Measurements from ENCODE around the gene ASTN2.

ASTN2 gene

GRCh38 chr9:116935149-116935897 lies 479.5 kb downstream of the ASTN2 start:
- Histone ChIP-seq H3K36me3 (ENCODE audit: control insufficient read depth, insufficient read depth, low read length) (no peaks in the 10 kb centered on the region), H3K27me3 (replicated peaks; ENCODE audit: control insufficient read depth, insufficient read depth, low read length) (no peaks in the 10 kb centered on the region; the same call in 1 of the 2 replicates), H3K4me3 (replicated peaks; ENCODE audit: low read depth, low read length) (no peak overlapping the region)
- DNase-seq (ENCODE audit: extremely low read depth, insufficient read length), result peak; percentile 55
- TF ChIP-seq CTCF (IDR thresholded peaks at IDR 0.05; ENCODE audit: insufficient read depth, low read length, poor library complexity, severe bottlenecking), result no peak

GRCh38 chr9:116934131-116934530 lies 480.7 kb downstream of the ASTN2 start:
- Histone ChIP-seq H3K4me3 (replicated peaks; ENCODE audit: low read depth, low read length) (no peak overlapping the region), H3K36me3 (ENCODE audit: control insufficient read depth, insufficient read depth, low read length) (no peaks in the 10 kb centered on the region), H3K27me3 (replicated peaks; ENCODE audit: control insufficient read depth, insufficient read depth, low read length) (no peaks in the 10 kb centered on the region; the same call in 1 of the 2 replicates)
- DNase-seq (ENCODE audit: extremely low read depth, insufficient read length), result no peak
- no peak for TF ChIP-seq CTCF (IDR thresholded peaks at IDR 0.05; ENCODE audit: insufficient read depth, low read length, poor library complexity, severe bottlenecking)

GRCh38 chr9:116933251-116933650 lies 481.6 kb downstream of the ASTN2 start:
- H3K4me3 ChIP-seq (replicated peaks; ENCODE audit: low read depth, low read length), result no peak overlapping the region
- no peaks in the 10 kb centered on the region; the same call in 1 of the 2 replicates for H3K27me3 ChIP-seq (replicated peaks; ENCODE audit: control insufficient read depth, insufficient read depth, low read length)
- no peaks in the 10 kb centered on the region for H3K36me3 ChIP-seq (ENCODE audit: control insufficient read depth, insufficient read depth, low read length)
- DNase-seq (ENCODE audit: extremely low read depth, insufficient read length), result no peak
- TF ChIP-seq CTCF (IDR thresholded peaks at IDR 0.05; ENCODE audit: insufficient read depth, low read length, poor library complexity, severe bottlenecking), result no peak

- H3K27me3 ChIP-seq (replicated peaks; ENCODE audit: control insufficient read depth, insufficient read depth, low read length), result no peaks in the 10 kb centered on the region; the same call in none of the 2 replicates
- no peak for TF ChIP-seq CTCF (IDR thresholded peaks at IDR 0.05; ENCODE audit: insufficient read depth, low read length, poor library complexity, severe bottlenecking)
Observed at GRCh38 chr9:116929621-116930020, 485.2 kb downstream of the ASTN2 start.

GRCh38 chr9:116928884-116929283 lies 486.0 kb downstream of the ASTN2 start:
- DNase-seq (ENCODE audit: extremely low read depth, insufficient read length), result no peak
- Histone ChIP-seq H3K4me3 (replicated peaks; ENCODE audit: low read depth, low read length) (no peak overlapping the region), H3K36me3 (ENCODE audit: control insufficient read depth, insufficient read depth, low read length) (no peaks in the 10 kb centered on the region), H3K27me3 (replicated peaks; ENCODE audit: control insufficient read depth, insufficient read depth, low read length) (no peaks in the 10 kb centered on the region; the same call in none of the 2 replicates)
- no peak for TF ChIP-seq CTCF (IDR thresholded peaks at IDR 0.05; ENCODE audit: insufficient read depth, low read length, poor library complexity, severe bottlenecking)

More at GRCh38 chr9:116929621-116930020, 485.2 kb downstream of the ASTN2 start:
- Histone ChIP-seq H3K4me3 (replicated peaks; ENCODE audit: low read depth, low read length) (no peak overlapping the region), H3K36me3 (ENCODE audit: control insufficient read depth, insufficient read depth, low read length) (no peaks in the 10 kb centered on the region)
- no peak for DNase-seq (ENCODE audit: extremely low read depth, insufficient read length)

Measured in GM06990 (cell line).